Astrocyte of the spinal cord (primary cell): ENCODE results near the gene ARHGEF7.

Source experiments
- DNase-seq: peaks from one replicate; pipeline ENCODE4 v3.0.0; 2011; ENCODE audit warnings: low read depth, low spot score
- H3K4me3 ChIP-seq: 2 replicates; pipeline ENCODE4 v1.5.1; 2011; ENCODE audit warnings: low read depth, mild to moderate bottlenecking, low read length, moderate library complexity
- CTCF ChIP-seq: IDR thresholded peaks from 2 replicates; pipeline ENCODE4 v1.5.1; 2012; ENCODE audit warnings: low read depth, mild to moderate bottlenecking, low read length, inconsistent platforms
- in situ Hi-C: cut with HindIII; loops from 2 replicates; pipeline ENCODE4 v1.10.0; 2017; ENCODE audit warnings: low sequenced_read_pairs

The ARHGEF7 gene

GRCh38 chr13:111282425-111282824 lies 167.3 kb downstream of the ARHGEF7 start:
- no peak for DNase-seq
- no peak overlapping the region for H3K4me3 ChIP-seq
- in situ Hi-C loops = no loop called here
- TF ChIP-seq CTCF = no peak

- DNase-seq = no peak
- TF ChIP-seq CTCF = no peak
- in situ Hi-C loops = no loop called here
- no peak overlapping the region for H3K4me3 ChIP-seq
Measured at GRCh38 chr13:111282997-111283396, 167.9 kb downstream of the ARHGEF7 start.

- H3K4me3 ChIP-seq = no peak overlapping the region
- no peak for DNase-seq
- in situ Hi-C loops = no loop called here
- no peak for TF ChIP-seq CTCF
Measured at GRCh38 chr13:111283457-111283856, 168.3 kb downstream of the ARHGEF7 start.

DNA sequence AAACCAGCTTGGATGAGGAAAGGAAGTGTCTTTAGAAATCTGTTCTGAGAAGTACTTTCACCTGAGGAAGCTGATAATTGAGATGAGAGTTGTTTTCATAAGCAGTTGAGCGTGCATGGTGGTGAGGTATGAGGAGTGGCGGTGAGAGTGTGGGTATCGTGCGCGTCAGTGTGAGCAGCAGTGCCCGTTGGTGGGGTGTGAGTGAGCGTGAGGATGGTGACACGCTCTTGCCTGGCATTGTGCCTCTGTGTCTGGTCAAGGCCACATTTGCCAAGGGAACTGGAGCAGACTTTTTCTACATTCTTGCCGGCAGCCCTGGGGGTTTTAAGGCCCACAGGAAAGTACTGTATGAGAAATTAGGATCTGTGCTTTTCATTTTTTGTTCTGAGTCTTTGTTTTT lies 168.9 kb downstream of the ARHGEF7 start:
- in situ Hi-C loops = no loop called here
- H3K4me3 ChIP-seq = no peak overlapping the region
- no peak for TF ChIP-seq CTCF
- DNase-seq = no peak

DNA sequence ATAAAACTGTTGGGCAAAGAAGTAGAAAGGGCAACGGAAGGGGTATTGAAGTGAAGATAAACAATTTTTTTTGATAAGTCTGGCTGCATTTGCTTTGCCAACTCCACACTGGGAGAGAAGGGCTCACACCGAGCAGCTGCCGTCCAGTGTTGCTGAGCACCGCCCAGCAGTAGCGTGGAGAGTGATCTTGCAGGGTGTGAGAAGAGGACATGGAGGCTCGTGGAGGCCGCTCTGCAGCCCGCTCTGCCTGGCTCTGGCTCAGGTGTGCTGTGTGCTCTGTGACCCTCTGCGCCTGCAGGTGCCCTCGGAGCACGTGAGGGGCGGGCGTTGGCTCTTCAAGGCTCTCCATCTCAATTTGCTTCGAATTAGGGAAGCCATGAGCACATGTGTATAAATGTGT lies 169.5 kb downstream of the ARHGEF7 start:
- DNase-seq = no peak
- H3K4me3 ChIP-seq = no peak overlapping the region
- in situ Hi-C loops = no loop called here
- no peak for TF ChIP-seq CTCF

DNA sequence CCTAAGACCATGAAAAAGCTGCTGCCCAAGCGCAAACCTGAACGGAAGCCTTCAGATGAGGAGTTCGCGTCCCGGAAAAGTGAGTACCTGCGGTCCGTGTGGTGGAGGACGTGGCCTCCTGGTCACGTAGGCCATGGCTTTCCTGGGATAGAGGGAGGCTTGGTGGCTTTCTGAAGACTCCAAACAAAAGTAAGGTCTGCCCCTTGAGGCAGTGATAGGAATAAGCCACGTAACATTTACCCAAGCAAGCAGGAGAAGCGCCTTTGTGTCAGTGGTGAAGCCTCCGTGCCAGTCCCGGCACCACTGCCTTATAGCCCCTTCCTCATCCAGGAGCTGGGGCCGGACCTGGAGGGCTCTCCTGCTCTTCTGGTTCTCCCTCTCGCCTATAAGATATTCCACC lies 171.1 kb downstream of the ARHGEF7 start:
- in situ Hi-C loops = no loop called here
- no peak for TF ChIP-seq CTCF
- H3K4me3 ChIP-seq = no peak overlapping the region
- no peak for DNase-seq

DNA sequence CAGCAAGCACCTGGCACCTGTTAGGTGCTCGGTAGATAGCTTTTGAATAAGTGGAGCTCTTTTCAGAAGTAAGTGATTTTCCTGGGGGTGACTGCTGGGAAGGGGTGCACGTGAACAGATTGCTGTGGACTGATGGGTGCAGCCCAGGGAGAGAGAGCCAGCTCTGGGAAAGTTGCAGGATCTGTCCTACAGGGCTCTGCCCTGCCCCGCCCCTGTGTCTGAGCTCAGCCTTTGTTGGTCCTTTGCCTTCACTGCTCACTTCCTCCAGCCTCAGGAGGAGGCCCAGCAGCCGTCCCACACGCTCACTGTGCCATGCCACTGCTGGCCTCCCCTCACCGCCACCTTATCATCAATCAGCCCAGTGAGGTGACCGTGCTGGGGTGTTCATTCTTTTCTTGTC lies 171.6 kb downstream of the ARHGEF7 start:
- H3K4me3 ChIP-seq = no peak overlapping the region
- in situ Hi-C loops = no loop called here
- no peak for DNase-seq
- TF ChIP-seq CTCF = no peak
